ENCODE data around the gene SH3YL1. TPM values are rescaled to one million over a fixed set of nuclear protein-coding genes. Genes with fewer than 3 reads are reported as not detected.

Gene SH3YL1
- total and polyA plus RNA-seq, 4 donors: 6.4 to 19.2 (median 13.9) TPM

GRCh38 chr2:196406-196805, 67.4 kb downstream of the SH3YL1 start (continued):
- TF ChIP-seq GABPA (IDR thresholded peaks at IDR 0.05 in 1 of 2, conservative IDR thresholded peaks at IDR 0.05 in 1 of 2) (no peak), FOXA1 (IDR thresholded peaks at IDR 0.05) (no peak), NR2F2 (IDR thresholded peaks at IDR 0.05) (no peak), FOXA2 (IDR thresholded peaks at IDR 0.05) (no peak), JUND (IDR thresholded peaks at IDR 0.05) (no peak)

DNA sequence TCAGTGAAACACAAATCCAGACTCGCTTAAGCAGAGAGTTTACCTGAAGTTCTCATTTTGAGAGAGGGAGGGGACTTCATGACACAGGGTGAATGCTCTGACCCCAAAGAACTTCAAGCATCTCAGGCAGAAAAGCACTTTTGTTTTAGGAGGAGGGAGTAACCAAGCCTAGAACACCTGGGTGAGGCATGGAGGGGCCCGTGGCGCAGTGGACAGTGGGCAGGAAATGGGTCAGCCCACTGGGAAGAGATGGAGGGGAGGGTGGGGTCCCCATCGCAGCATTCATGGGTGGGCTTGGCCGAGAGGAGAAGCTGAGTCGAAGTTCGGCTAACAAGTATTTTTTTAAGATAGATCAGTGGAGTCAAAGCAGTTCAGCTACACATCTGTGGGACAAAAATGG, 67.9 kb downstream of the SH3YL1 start:
- Histone ChIP-seq H3K9ac (ENCODE audit: low read depth in 1 of 2, low read length in 2 of 2) (no peak overlapping the region), H3K36me3 (ENCODE audit: control insufficient read depth in 4 of 4, insufficient read depth in 3 of 4, low read depth in 1 of 4, low read length in 3 of 4) (no peaks in the 10 kb centered on the region), H3K9me3 (ENCODE audit: control insufficient read depth in 4 of 4, low read length in 3 of 4) (no peaks in the 10 kb centered on the region), H3K4me3 (ENCODE audit: low read depth in 1 of 3, low read length in 3 of 3) (no peak overlapping the region), H3K4me1 (ENCODE audit: control insufficient read depth in 4 of 4, insufficient read depth in 4 of 4, low read length in 3 of 4) (no peaks in the 10 kb centered on the region), H3K27me3 (ENCODE audit: control insufficient read depth in 4 of 4, insufficient read depth in 4 of 4, low read length in 3 of 4) (no peaks in the 10 kb centered on the region), H3K27ac (ENCODE audit: low read depth in 1 of 2, low read length in 2 of 2) (no peak overlapping the region)
- no peak for DNase-seq (ENCODE audit: low spot score)
- 95% methylated on average over 7 of the region's 7 CpGs for WGBS
- TF ChIP-seq, protein P1, sequence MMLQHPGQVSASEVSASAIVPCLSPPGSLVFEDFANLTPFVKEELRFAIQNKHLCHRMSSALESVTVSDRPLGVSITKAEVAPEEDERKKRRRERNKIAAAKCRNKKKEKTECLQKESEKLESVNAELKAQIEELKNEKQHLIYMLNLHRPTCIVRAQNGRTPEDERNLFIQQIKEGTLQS (IDR thresholded peaks at IDR 0.05): no peak
- TF ChIP-seq JUND (IDR thresholded peaks at IDR 0.05): no peak
- TF ChIP-seq MAX (IDR thresholded peaks at IDR 0.05): no peak
- no peak for TF ChIP-seq GABPA (IDR thresholded peaks at IDR 0.05 in 1 of 2, conservative IDR thresholded peaks at IDR 0.05 in 1 of 2)
- TF ChIP-seq YY1 (IDR thresholded peaks at IDR 0.05): no peak
- no peak for TF ChIP-seq FOXA2 (IDR thresholded peaks at IDR 0.05)
- TF ChIP-seq, protein P2, sequence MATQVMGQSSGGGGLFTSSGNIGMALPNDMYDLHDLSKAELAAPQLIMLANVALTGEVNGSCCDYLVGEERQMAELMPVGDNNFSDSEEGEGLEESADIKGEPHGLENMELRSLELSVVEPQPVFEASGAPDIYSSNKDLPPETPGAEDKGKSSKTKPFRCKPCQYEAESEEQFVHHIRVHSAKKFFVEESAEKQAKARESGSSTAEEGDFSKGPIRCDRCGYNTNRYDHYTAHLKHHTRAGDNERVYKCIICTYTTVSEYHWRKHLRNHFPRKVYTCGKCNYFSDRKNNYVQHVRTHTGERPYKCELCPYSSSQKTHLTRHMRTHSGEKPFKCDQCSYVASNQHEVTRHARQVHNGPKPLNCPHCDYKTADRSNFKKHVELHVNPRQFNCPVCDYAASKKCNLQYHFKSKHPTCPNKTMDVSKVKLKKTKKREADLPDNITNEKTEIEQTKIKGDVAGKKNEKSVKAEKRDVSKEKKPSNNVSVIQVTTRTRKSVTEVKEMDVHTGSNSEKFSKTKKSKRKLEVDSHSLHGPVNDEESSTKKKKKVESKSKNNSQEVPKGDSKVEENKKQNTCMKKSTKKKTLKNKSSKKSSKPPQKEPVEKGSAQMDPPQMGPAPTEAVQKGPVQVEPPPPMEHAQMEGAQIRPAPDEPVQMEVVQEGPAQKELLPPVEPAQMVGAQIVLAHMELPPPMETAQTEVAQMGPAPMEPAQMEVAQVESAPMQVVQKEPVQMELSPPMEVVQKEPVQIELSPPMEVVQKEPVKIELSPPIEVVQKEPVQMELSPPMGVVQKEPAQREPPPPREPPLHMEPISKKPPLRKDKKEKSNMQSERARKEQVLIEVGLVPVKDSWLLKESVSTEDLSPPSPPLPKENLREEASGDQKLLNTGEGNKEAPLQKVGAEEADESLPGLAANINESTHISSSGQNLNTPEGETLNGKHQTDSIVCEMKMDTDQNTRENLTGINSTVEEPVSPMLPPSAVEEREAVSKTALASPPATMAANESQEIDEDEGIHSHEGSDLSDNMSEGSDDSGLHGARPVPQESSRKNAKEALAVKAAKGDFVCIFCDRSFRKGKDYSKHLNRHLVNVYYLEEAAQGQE (IDR thresholded peaks at IDR 0.05): no peak
- TF ChIP-seq HNF4A (conservative IDR thresholded peaks at IDR 0.05): no peak
- no peak for TF ChIP-seq FOXA1 (IDR thresholded peaks at IDR 0.05)
- no peak for TF ChIP-seq ZBTB33 (IDR thresholded peaks at IDR 0.05)
- TF ChIP-seq RAD21 (IDR thresholded peaks at IDR 0.05): no peak
- TF ChIP-seq NR2F2 (IDR thresholded peaks at IDR 0.05): no peak

GRCh38 chr2:193141-193671, 70.6 kb downstream of the SH3YL1 start:
- Histone ChIP-seq H3K36me3 (ENCODE audit: control insufficient read depth in 4 of 4, insufficient read depth in 3 of 4, low read depth in 1 of 4, low read length in 3 of 4) (no peaks in the 10 kb centered on the region), H3K4me1 (ENCODE audit: control insufficient read depth in 4 of 4, insufficient read depth in 4 of 4, low read length in 3 of 4) (no peaks in the 10 kb centered on the region), H3K9me3 (ENCODE audit: control insufficient read depth in 4 of 4, low read length in 3 of 4) (no peaks in the 10 kb centered on the region), H3K9ac (ENCODE audit: low read depth in 1 of 2, low read length in 2 of 2) (no peak overlapping the region), H3K4me3 (ENCODE audit: low read depth in 1 of 3, low read length in 3 of 3) (no peak overlapping the region), H3K27me3 (ENCODE audit: control insufficient read depth in 4 of 4, insufficient read depth in 4 of 4, low read length in 3 of 4) (no peaks in the 10 kb centered on the region), H3K27ac (ENCODE audit: low read depth in 1 of 2, low read length in 2 of 2) (no peak overlapping the region)
- no peak for DNase-seq (ENCODE audit: low spot score)
- 86% methylated on average over 17 of the region's 17 CpGs for WGBS
- TF ChIP-seq TAF1 (conservative IDR thresholded peaks at IDR 0.05) (no peak), MAX (IDR thresholded peaks at IDR 0.05) (no peak), GABPA (IDR thresholded peaks at IDR 0.05 in 1 of 2, conservative IDR thresholded peaks at IDR 0.05 in 1 of 2) (no peak), SP1 (IDR thresholded peaks at IDR 0.05) (no peak), HNF4A (conservative IDR thresholded peaks at IDR 0.05) (no peak), JUND (IDR thresholded peaks at IDR 0.05) (no peak), FOXA2 (IDR thresholded peaks at IDR 0.05) (no peak), EGR1 (IDR thresholded peaks at IDR 0.05; ENCODE audit: low read depth in 2 of 2) (no peak), RXRA (IDR thresholded peaks at IDR 0.05) (no peak), YY1 (IDR thresholded peaks at IDR 0.05) (no peak)
- TF ChIP-seq, protein P2 (IDR thresholded peaks at IDR 0.05): no peak
- TF ChIP-seq, protein P1 (IDR thresholded peaks at IDR 0.05): no peak
- TF ChIP-seq, protein P3, sequence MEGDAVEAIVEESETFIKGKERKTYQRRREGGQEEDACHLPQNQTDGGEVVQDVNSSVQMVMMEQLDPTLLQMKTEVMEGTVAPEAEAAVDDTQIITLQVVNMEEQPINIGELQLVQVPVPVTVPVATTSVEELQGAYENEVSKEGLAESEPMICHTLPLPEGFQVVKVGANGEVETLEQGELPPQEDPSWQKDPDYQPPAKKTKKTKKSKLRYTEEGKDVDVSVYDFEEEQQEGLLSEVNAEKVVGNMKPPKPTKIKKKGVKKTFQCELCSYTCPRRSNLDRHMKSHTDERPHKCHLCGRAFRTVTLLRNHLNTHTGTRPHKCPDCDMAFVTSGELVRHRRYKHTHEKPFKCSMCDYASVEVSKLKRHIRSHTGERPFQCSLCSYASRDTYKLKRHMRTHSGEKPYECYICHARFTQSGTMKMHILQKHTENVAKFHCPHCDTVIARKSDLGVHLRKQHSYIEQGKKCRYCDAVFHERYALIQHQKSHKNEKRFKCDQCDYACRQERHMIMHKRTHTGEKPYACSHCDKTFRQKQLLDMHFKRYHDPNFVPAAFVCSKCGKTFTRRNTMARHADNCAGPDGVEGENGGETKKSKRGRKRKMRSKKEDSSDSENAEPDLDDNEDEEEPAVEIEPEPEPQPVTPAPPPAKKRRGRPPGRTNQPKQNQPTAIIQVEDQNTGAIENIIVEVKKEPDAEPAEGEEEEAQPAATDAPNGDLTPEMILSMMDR (IDR thresholded peaks at IDR 0.05; ENCODE audit: low read depth, low read length, missing input control): no peak

Data from liver (tissue), 9 donors.